Motor neuron (in vitro differentiated cells): Measurements from ENCODE around the gene TACR1. TPM values are rescaled to one million over a fixed set of nuclear protein-coding genes. Genes with fewer than 3 reads are reported as not detected.

Experiments
- ATAC-seq, 8 experiments: fragments of 200-7000 bp; cut with Tn5 transposase; replicated peaks in 6 of 8; 2 replicates each; pipeline ENCODE4 v1.8.0; 2021; ENCODE audit warnings: mild to moderate bottlenecking in 8 of 8, moderate library complexity in 8 of 8
- H3K27ac ChIP-seq, 2 donors: fragments of 250-450 bp; sonication (Bioruptor Pico); 2 replicates each; pipeline ENCODE4 v1.9.0; 2021; ENCODE audit warnings: antibody characterized with exemption in 2 of 2, mild to moderate bottlenecking in 2 of 2, moderate library complexity in 1 of 2
- H3K4me1 ChIP-seq, 2 donors: fragments of 250-450 bp; sonication (Bioruptor Pico); replicated peaks in 1 of 2; 2 replicates each; pipeline ENCODE4 v1.6.1; 2021; ENCODE audit warnings: antibody characterized with exemption in 2 of 2, mild to moderate bottlenecking in 2 of 2, moderate library complexity in 1 of 2
- H3K4me3 ChIP-seq, 5 donors: fragments of 250-450 bp; sonication (Bioruptor Pico); 2 replicates each; pipeline ENCODE4 v1.9.0; 2021; ENCODE audit warnings: antibody characterized with exemption in 5 of 5, mild to moderate bottlenecking in 5 of 5, moderate library complexity in 4 of 5
- WGBS, 10 experiments: fragments of 450-650 bp; shearing (Covaris generic); methylation state at CpG; one replicate each; pipeline ENCODE4 v1.0.0; 2022; 5-methylcytosine and 5-hydroxymethylcytosine counted together
- in situ Hi-C, 9 experiments: fragments of 400-800 bp; cut with MboI; loops; one replicate each; pipeline ENCODE4 v1.15.0; 2021; ENCODE audit warnings: low sequenced_read_pairs in 9 of 9, low pct_unique_long_range_greater_than_20kb in 2 of 9; ENCODE audit not compliant: unreplicated experiment in 9 of 9
- total RNA-seq, 8 experiments: library from RNA; unstranded; fragments of 300-600 nt; gene quantifications; 2 replicates each; pipeline versions ENCODE4 v1.2.3 to v1.2.4, GENCODE V29; 2022

TACR1 gene
- total RNA-seq, 8 experiments from 2014 or later: 0.25 to 6.9 (median 1.7) TPM

DNA sequence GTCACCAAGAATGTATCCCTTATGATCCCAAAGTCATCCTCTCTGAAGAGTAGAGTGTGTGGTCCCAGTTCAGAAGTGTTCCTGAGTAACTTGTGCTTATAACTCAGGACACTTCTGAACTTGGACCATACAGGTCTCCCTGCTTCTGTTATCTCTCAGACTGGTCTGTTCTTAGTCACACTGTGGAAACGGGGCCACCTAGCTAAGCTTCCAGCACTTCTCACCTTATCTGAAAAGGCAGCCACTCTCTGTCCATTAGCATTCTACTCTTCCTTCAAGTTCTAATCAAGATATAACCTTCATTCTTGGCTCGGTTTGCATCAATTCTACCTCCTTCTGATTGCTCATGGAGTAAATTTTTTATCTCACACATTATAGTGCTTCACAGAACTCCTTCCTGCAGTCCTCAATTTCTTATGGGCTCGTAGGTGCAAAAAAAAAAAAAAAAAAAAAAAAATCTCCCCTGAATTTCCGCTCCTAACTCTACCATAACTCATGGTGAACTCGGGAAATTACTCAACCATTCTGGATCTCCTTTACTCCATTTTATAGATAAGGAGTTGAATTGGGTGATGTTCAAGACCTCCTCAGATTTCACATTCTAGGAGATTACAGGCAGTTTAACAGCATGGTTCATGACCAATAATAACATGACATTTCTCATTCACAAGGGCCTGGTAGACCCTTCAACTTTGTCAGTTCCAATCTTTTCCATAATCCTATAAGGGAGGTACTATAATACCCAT is 108.4 kb downstream of the TACR1 start:
- in situ Hi-C loops: no loop called here
- H3K4me1 ChIP-seq: no peaks in the 10 kb centered on the region
- 68 to 100% (median 87%) methylated on average over 1 to 5 of the region's 5 CpGs for WGBS, 10 experiments
- no peak overlapping the region for H3K27ac ChIP-seq
- no peak overlapping the region for H3K4me3 ChIP-seq
- ATAC-seq: no peak

GRCh38 chr2:75089471-75089870 is 109.8 kb downstream of the TACR1 start:
- Histone ChIP-seq H3K27ac (no peak overlapping the region), H3K4me1 (no peaks in the 10 kb centered on the region), H3K4me3 (no peak overlapping the region)
- in situ Hi-C loops: no loop called here
- 92 to 100% (median 100%) methylated on average over 1 to 3 of the region's 3 CpGs; no CpG with 5 or more reads in 4 of the 10 experiments for WGBS, 10 experiments
- ATAC-seq: no peak

DNA sequence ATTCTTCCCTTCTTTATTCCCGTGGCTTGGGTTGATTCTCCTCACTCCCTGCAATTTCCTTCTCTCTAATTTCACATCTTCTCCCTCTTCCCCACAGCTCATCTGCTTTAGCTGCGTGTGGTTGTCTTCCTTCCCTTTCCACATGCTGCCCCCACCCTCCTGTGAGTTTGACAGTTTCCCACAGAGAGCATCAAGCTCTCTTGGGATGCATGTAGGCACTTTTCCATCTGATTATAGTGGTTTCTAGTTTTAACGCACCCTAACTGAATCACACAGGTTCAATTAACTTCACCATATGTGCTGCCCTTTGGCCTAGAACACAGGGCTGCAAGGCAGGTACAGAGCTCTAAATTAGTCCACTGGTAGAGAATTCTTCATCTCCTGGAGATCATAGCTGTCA is 110.5 kb downstream of the TACR1 start:
- H3K27ac ChIP-seq: no peak overlapping the region
- H3K4me1 ChIP-seq: no peaks in the 10 kb centered on the region
- in situ Hi-C loops: no loop called here
- no peak for ATAC-seq
- no peak overlapping the region for H3K4me3 ChIP-seq
- WGBS, 10 experiments: 60 to 100% (median 71%) methylated on average over 1 to 3 of the region's 3 CpGs; no CpG with 5 or more reads in 2 of the 10 experiments

- 20 to 89% (median 78%) methylated on average over 1 to 2 of the region's 2 CpGs; no CpG with 5 or more reads in 7 of the 10 experiments for WGBS, 10 experiments
- Histone ChIP-seq H3K4me3 (no peak overlapping the region), H3K4me1 (no peaks in the 10 kb centered on the region), H3K27ac (no peak overlapping the region)
- in situ Hi-C loops: no loop called here
- no peak for ATAC-seq
Measured at GRCh38 chr2:75087736-75088135, 111.6 kb downstream of the TACR1 start.

GRCh38 chr2:75079575-75079974 is 119.7 kb downstream of the TACR1 start:
- H3K4me1 ChIP-seq: peaks cover 6 to 11% of the 10 kb centered on the region in 2 donors
- no peak overlapping the region for H3K27ac ChIP-seq
- in situ Hi-C loops: no loop called here
- WGBS, 10 experiments: 0 to 57% (median 36%) methylated on average over 1 of the region's 1 CpG; no CpG with 5 or more reads in 4 of the 10 experiments
- ATAC-seq: no peak
- H3K4me3 ChIP-seq: no peak overlapping the region

- H3K27ac ChIP-seq: no peak overlapping the region
- WGBS, 10 experiments: 40 to 100% (median 90%) methylated on average over 1 to 4 of the region's 4 CpGs; no CpG with 5 or more reads in 1 of the 10 experiments
- in situ Hi-C loops: no loop called here
Measured at GRCh38 chr2:75077909-75078308, 121.4 kb downstream of the TACR1 start.

GRCh38 chr2:75076088-75076487 is 123.2 kb downstream of the TACR1 start:
- Histone ChIP-seq H3K4me3 (no peak overlapping the region), H3K27ac (no peak overlapping the region), H3K4me1 (peaks cover 6 to 11% of the 10 kb centered on the region in 2 donors)
- in situ Hi-C loops: no loop called here
- peak in 5 of 8 experiments; percentile 86 to 97 (median 92) for ATAC-seq
- 35 to 83% (median 54%) methylated on average over 1 to 2 of the region's 2 CpGs; no CpG with 5 or more reads in 6 of the 10 experiments for WGBS, 10 experiments

More at GRCh38 chr2:75077909-75078308, 121.4 kb downstream of the TACR1 start:
- Histone ChIP-seq H3K4me3 (no peak overlapping the region), H3K4me1 (peaks cover 6 to 11% of the 10 kb centered on the region in 2 donors)
- no peak for ATAC-seq

GRCh38 chr2:75074708-75075107 is 124.6 kb downstream of the TACR1 start:
- peaks cover 6 to 11% of the 10 kb centered on the region in 2 donors for H3K4me1 ChIP-seq
- in situ Hi-C loops: loop anchor here in 2 of 9 experiments (25.0 kb wide), 1 partner anchor 338 kb away; no protein-coding TSS in a partner anchor
- ATAC-seq: no peak

GRCh38 chr2:75074228-75074627 is 125.1 kb downstream of the TACR1 start:
- in situ Hi-C loops: loop anchor here in 2 of 9 experiments (25.0 kb wide), 1 partner anchor 338 kb away; no protein-coding TSS in a partner anchor
- ATAC-seq: no peak
- H3K4me3 ChIP-seq: no peak overlapping the region
- H3K27ac ChIP-seq: no peak overlapping the region
- WGBS, 10 experiments: 57 to 83% (median 71%) methylated on average over 1 of the region's 1 CpG; no CpG with 5 or more reads in 5 of the 10 experiments
- peaks cover 6 to 11% of the 10 kb centered on the region in 2 donors for H3K4me1 ChIP-seq

More at GRCh38 chr2:75074708-75075107, 124.6 kb downstream of the TACR1 start:
- Histone ChIP-seq H3K27ac (no peak overlapping the region), H3K4me3 (no peak overlapping the region)
- WGBS, 10 experiments: 100% methylated on average over 1 of the region's 1 CpG; no CpG with 5 or more reads in 9 of the 10 experiments

GRCh38 chr2:75071766-75072165 is 127.6 kb downstream of the TACR1 start:
- in situ Hi-C loops: loop anchor here in 2 of 9 experiments (25.0 kb wide), 1 partner anchor 341 kb away; no protein-coding TSS in a partner anchor
- Histone ChIP-seq H3K27ac (no peak overlapping the region), H3K4me1 (peaks cover 8 to 13% of the 10 kb centered on the region in 2 donors), H3K4me3 (no peak overlapping the region)
- 75 to 100% (median 91%) methylated on average over 2 to 5 of the region's 5 CpGs; no CpG with 5 or more reads in 3 of the 10 experiments for WGBS, 10 experiments
- no peak for ATAC-seq

DNA sequence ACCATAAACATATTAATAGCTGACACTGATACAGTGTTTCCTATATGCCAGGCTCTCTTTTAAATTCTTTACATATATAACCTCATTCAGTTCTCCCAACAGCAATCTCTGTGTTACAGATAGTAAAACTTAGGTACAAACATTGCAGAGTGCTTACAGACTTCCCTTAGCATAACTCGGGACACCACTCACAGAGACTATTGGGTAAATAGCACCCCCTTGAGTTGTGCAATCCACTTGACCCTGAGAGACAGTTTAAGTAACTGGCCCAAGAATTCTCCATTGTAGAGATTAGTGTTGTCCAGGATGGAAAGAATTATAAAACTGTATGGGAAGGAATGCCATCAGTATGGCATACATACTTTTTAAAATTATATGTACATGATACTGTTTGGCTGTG is 130.8 kb downstream of the TACR1 start:
- peaks cover 11 to 14% of the 10 kb centered on the region in 2 donors for H3K4me1 ChIP-seq
- no peak for ATAC-seq
- 42 to 100% (median 82%) methylated on average over 1 of the region's 1 CpG; no CpG with 5 or more reads in 6 of the 10 experiments for WGBS, 10 experiments
- in situ Hi-C loops: loop anchor here in 2 of 9 experiments (25.0 kb wide), 1 partner anchor 344 kb away; no protein-coding TSS in a partner anchor
- H3K4me3 ChIP-seq: no peak overlapping the region
- no peak overlapping the region for H3K27ac ChIP-seq

GRCh38 chr2:75067506-75067905 is 131.8 kb downstream of the TACR1 start:
- WGBS, 10 experiments: 60 to 88% (median 67%) methylated on average over 2 of the region's 2 CpGs; no CpG with 5 or more reads in 7 of the 10 experiments
- Histone ChIP-seq H3K27ac (no peak overlapping the region), H3K4me3 (no peak overlapping the region), H3K4me1 (peaks cover 11 to 14% of the 10 kb centered on the region in 2 donors)
- in situ Hi-C loops: loop anchor here in 2 of 9 experiments (25.0 kb wide), 1 partner anchor 345 kb away; no protein-coding TSS in a partner anchor
- ATAC-seq: no peak
